Fibroblast of skin of left quadriceps (primary cell): ENCODE measurements around the gene AGPAT3.

Experiments
- DNase-seq, 2 experiments: peaks; one replicate each; pipeline ENCODE4 v3.0.0-alpha.2; 2013; ENCODE audit warnings: low read depth in 2 of 2

The AGPAT3 gene

DNA sequence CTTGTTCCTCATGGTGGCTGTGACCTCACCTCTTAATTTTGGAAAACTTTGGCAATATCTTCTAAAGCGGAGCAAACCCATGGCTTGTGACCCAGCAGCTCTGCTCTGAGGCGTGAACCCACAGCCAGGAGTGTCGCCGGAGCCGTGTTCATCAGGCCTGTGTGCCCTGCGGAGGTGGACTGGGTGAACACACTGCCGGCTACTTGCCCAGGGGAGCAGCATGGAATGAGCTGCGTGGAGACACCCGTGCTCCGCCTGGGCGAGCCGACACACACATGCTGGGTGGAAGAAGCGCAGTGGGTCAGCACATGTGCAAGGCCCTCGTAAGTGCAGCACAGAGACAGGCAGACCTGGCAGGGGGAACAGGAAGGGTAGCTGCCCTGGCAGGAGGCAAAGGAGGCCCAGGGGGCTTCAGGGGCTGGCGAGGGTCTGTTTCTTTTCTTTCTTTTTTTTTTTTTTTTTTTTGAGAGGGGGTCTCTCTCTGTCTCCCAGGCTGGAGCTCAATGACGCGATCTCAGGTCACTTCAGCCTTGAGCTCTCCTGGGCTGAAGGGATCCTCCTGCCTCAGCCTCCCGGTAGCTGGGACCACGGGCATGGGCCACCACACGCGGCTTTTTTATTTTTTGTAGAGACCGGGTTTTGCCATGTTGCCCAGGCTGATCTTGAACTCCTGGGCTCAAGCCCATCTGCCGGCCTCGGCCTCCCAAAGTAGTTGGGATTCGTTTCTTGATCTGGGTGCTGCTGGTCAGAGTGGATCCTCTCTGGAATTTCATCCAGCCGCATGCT is 41.8 kb downstream of the AGPAT3 start:
- no peak for DNase-seq

DNA sequence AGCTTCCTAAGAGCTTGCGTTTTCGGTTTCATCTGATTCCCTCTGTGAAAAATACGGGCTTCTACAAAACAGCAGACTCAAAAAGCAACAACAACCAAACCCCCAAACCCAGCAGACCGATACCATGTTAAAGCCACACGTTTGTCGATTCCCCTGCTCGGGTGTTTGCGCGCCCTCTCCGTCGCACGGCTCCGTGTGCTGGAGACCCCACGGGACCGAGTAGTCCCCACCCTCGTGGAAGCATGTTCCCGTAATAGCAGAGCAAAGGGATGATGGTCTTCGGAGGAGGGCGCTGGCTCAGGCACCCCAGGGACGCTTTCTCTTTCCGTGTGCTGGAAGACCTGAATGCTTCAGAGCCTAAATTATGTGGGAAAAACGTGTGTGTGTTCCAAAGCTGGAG is 42.7 kb downstream of the AGPAT3 start:
- no peak for DNase-seq

DNA sequence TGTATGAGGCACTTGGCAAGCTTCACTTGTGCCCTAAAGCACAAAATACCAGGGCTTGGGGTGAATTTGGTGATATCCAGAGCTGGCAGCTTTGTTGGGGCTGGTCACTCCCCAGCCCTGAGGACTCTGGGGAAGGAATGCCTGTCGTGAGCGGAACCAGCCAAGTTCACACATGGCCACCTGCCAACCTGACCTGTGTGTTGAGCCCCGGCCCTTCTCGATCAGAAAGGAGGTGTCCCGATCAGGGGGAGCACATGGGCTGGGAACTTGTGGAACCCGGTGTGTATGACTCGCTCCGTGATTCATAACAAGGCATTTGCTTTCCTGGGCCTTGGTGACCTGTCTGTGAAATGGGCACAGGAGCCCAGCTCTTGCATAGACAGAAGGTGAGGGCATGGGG is 43.1 kb downstream of the AGPAT3 start:
- DNase-seq, result no peak

DNA sequence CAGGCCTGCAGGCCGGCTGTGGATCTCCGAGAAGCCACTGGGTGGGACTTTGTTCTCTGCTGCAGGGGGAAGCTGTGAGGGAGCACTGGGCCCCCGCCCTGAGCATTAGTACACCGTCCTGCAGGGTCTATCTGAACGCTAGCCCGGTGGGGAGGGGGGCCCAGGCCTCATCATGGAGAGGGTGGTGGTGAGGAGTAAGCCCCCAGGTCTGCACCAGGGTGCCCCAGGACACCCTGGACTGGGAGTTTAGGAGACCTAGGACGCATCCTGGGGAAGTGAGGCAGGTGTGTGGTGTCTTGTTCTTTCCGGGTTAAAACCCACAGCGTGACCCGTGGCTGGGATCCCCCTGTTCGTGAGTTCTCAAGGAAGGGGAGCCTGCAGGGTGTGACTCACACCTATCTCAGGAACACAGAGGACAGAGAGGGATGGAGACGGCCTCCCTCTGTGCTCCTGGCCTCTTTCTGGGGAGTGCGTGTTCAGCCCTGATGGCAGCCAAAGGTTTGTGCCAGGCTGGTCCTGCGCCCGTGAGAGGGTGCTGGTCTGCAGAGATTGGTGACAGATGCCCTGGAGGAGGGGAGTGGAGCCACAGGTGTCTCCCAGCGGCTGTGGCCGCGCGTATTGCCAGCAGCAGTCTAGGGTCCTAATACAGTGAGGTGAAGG is 44.8 kb downstream of the AGPAT3 start:
- no peak for DNase-seq

DNA sequence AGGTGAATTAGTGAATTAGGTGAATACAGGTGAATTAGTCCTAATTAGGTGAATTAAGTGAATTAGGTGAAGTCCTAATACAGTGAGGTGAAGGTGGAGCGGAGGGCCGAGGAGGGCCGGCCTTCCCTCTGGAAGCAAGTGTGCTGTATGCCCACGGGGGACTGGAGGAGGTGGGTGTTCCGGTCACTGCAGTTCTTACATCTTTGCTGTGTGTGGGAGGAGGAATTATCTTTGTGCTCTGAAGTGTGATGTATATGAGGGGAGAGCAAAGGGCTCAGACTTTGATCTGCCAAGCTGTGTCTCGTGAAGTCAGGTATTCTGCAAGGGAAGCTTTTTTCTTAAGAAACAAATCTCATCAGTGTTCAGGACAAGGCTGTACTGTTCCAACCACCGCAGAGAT is 45.4 kb downstream of the AGPAT3 start:
- no peak for DNase-seq

- no peak for DNase-seq
Measured at GRCh38 chr21:43911015-43911934, 46.3 kb downstream of the AGPAT3 start.

GRCh38 chr21:43911935-43912487 is 47.0 kb downstream of the AGPAT3 start:
- DNase-seq, result no peak

DNA sequence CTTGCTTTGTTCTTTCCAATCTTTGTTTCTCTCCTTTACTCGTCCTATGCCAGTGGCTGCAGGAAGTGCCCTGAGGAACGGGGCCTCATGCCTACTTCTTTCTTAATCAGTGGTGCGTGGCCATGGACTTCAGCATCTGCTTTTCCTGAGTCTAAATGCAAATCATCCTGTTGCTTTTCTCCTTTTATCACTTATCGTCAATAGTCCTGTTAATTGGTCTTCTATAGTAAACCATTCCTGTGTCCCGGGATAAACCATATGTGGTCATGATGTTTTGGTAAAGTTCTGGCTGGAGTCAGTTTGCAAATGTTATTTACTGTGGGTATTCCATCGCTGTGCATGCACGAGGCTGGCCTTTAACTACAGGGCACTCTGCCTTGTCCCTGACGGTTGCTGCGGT is 47.5 kb downstream of the AGPAT3 start:
- DNase-seq, result no peak

GRCh38 chr21:43912910-43913309 is 47.9 kb downstream of the AGPAT3 start:
- no peak for DNase-seq

- DNase-seq, result no peak
Measured at GRCh38 chr21:43913928-43914327, 48.9 kb downstream of the AGPAT3 start.

GRCh38 chr21:43916076-43916475 is 51.1 kb downstream of the AGPAT3 start:
- no peak for DNase-seq

DNA sequence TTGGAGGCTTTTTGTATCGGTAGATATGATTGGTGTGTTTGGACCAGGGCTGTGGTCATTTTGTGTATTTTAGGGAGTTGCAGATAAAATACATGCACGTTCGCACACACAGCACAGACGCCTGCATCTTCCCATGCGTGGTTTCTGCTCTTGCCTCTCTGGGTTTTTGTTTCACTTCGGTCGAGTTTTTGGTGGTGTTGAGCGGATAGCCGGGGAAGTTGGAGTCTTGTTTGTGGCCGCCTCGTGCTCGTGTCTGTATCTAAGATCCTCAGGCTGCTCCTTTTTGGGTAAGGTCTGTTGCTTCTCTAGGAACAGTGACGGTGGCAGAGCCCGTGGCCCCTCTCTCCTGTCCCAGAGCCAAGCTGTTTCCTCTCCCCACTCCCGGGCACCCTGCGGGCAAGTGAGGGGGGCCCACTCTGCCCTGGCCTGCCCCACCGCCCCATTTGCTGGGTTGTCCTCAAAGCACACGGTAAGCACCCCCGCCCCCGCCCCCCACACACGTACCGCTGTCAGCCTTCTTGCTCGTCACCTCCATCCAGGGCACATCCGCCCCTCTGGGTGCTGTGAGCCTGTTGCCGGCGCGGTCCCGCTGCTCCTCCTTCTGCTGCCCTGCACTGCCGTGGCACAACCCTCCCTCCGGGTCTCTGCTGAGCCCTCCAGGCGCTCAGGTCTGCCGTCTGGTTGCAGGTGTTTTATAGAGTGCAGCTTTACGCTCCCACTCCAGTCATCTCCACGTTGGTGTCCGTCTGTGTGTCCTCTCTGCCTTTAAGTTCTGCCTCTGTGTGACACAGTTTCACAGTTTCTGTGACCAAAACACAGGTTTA is 51.9 kb downstream of the AGPAT3 start:
- no peak for DNase-seq

DNA sequence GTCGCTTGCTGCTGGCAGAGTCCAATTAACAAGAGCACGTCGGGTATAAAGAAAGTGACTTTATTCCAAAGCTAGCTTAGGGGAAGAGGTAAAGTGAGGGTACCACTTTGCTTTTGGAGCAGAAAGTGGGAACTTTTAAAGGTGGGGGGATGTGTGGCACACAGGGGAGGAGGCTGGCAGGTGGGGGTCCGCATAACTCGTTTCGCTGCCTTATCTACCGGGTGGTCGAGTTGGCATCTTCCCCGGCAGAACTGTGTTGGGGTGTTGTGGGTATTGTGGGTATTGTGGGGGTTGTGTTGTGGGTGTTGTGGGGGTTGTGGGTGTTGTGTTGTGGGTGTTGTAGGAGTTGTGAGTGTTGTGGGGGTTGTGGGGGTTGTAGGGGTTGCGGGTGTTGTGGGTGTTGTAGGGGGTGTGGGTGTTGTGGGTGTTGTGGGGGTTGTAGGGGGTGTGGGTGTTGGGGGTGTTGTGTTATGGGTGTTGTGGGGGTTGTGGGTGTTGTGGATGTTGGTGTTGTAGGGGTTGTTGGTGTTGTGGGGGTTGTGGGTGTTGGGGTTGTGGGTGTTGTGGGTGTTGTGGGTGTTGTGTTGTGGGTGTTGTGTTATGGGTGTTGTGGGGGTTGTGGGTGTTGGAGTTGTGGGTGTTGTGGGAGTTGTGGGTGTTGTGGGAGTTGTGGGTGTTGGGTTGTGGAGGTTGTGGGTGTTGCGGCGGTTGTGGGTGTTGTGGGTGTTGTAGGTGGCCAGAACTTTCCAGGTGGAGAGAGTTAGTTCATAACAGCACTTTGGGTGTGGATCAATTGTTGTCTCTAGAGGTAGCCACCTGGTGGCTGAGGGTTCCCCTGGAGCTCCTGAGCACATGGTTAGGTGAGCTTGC is 52.7 kb downstream of the AGPAT3 start:
- DNase-seq, result no peak

DNA sequence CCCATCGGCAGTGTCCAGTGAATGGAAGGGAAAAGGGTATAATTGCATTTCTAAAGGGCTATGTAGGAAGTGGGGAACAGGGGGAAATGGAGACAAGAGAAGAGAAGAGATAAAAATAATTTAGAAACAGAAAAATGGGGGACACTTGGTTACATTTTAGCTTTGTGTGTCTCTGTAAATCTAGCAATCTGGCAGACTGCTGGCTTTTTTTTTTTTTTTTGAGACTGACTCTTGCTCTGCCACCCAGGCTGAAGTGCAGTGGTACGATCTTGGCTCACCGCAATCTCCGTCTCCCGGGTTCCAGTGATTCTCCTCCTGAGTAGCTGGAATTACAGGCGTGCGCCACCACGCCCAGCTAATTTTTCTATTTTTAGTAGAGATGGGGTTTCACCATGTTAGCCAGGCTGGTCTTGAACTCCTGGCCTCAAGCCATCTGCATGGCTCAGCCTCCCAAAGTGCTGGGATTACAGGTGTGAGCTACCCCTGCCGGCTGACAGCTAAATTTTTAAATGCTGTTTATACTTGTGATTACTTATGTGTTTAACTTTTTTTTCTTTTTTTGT is 53.4 kb downstream of the AGPAT3 start:
- DNase-seq, result no peak

GRCh38 chr21:43919283-43919682 is 54.3 kb downstream of the AGPAT3 start:
- DNase-seq, result no peak

DNA sequence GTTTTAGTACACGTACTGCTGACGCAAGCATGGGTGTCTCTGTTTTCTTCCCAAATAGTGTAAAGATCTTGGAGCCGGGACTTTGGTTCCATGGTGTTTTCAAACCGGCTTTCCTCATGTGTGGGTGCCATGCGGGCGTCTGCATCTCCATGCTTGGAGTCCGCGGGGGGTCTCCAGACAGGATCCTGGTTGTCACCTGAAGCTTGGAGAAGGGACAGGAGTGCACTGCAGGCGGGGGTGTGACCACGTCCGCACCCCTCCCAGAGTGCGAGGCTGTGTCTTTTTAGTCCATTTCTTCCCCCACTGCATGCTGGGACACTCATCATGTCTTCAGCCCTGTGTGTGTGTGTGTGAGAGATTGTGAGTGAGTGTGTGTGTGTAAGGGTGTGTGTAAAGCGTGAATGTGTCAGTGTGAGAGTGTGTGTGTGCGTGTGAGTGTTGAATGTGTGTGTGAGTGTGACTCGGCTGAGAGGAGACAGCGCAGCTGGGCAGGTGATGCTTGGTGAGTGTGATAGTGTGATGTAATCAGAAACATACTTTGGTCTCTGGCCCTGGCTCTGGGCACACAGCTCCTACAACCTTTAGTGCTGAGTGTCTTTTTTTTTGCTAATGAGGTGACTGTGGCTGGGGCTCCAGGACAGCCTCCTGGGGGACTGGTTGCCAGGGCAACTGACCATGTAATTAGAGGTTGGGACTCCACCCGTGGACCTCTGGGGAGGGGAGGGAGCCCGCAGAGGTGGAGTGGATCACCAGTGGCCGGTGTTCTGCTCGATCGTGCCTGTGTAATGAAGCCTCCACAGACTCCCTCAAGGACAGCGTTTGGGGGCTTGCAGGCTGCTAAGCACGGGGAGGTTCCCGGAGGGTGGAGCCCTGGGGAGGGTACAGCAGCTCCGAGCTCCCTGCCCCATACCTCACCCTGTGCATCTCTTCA is 55.1 kb downstream of the AGPAT3 start:
- DNase-seq, result no peak

GRCh38 chr21:43921571-43921978 is 56.6 kb downstream of the AGPAT3 start:
- DNase-seq, result no peak
